Measurements from ENCODE around the gene HEXIM1.

- TF ChIP-seq ZFX (IDR thresholded peaks at IDR 0.05; ENCODE audit: borderline replicate concordance) (no peak), CTCF (IDR thresholded peaks at IDR 0.05) (no peak)
Measured at GRCh38 chr17:45125509-45125908, 22.8 kb upstream of the HEXIM1 start.

Data from 22Rv1 (cell line).